Tibial artery (tissue), 4 donors: ENCODE data around the gene RADIL.

ENCODE experiments used
- DNase-seq, 2 donors: peaks; one replicate each; pipeline ENCODE4 v3.0.0-alpha.2; 2019
- H3K27ac ChIP-seq, 2 donors: fragments of 200-600 bp; sonication (generic) in 1 of 2; 1 replicate in 1 of 2; 2 replicates in 1 of 2; pipeline ENCODE4 v1.5.1; 2018 to 2019; ENCODE audit warnings: mild to moderate bottlenecking in 1 of 2
- H3K27me3 ChIP-seq, 2 donors: fragments of 200-600 bp; sonication (generic) in 1 of 2; one replicate each; pipeline versions ENCODE4 v1.5.1 to v1.6.0; 2016 to 2019
- H3K36me3 ChIP-seq, 3 donors: fragments of 200-600 bp; sonication (generic) in 2 of 3; one replicate each; pipeline ENCODE4 v1.5.1; 2016 to 2019; ENCODE audit warnings: mild to moderate bottlenecking in 2 of 3
- H3K4me1 ChIP-seq, 4 donors: fragments of 200-600 bp; sonication (generic) in 2 of 4; 1 replicate in 3 of 4; 2 replicates in 1 of 4; pipeline ENCODE4 v1.5.1; 2016 to 2019
- H3K4me3 ChIP-seq, 2 donors: fragments of 200-600 bp; sonication (generic) in 1 of 2; 1 replicate in 1 of 2; 2 replicates in 1 of 2; pipeline ENCODE4 v1.5.1; 2018 to 2019; ENCODE audit warnings: mild to moderate bottlenecking in 2 of 2
- H3K9me3 ChIP-seq, 3 donors: fragments of 200-600 bp; sonication (generic) in 1 of 3; one replicate each; pipeline ENCODE4 v1.5.1; 2016 to 2019
- CTCF ChIP-seq, 2 experiments: fragments of 200-600 bp in 1 of 2; fragments of 450-650 bp in 1 of 2; IDR thresholded peaks; one replicate each; pipeline ENCODE4 v1.5.1; 2017 to 2019; ENCODE audit warnings: antibody characterized with exemption in 2 of 2, mild to moderate bottlenecking in 1 of 2, moderate library complexity in 1 of 2
- intact Hi-C: fragments of 100-400 bp; cut with DNase I; formaldehyde crosslinking; loops from one replicate; pipeline ENCODE4 v1.15.0; 2023; ENCODE audit warnings: low total_unique reads

Gene RADIL

GRCh38 chr7:4771737-4772136, 111.8 kb downstream of the RADIL start:
- no peak for TF ChIP-seq CTCF (IDR thresholded peaks at IDR 0.05)
- no peak for DNase-seq
- no peaks in the 10 kb centered on the region for H3K9me3 ChIP-seq
- H3K27ac ChIP-seq, result peak overlapping the region in 1 of 2 donors; percentile 14
- intact Hi-C loops, result no loop called here
- no peaks in the 10 kb centered on the region for H3K27me3 ChIP-seq
- H3K4me1 ChIP-seq, result peaks cover 4 to 29% (median 18%) of the 10 kb centered on the region in 4 donors
- H3K36me3 ChIP-seq, result peaks cover 0 to 17% (median 6%) of the 10 kb centered on the region in 3 donors
- H3K4me3 ChIP-seq, result no peak overlapping the region

- Histone ChIP-seq H3K27me3 (no peaks in the 10 kb centered on the region), H3K27ac (no peak overlapping the region), H3K4me1 (peaks cover 4 to 23% (median 11%) of the 10 kb centered on the region in 4 donors), H3K9me3 (no peaks in the 10 kb centered on the region), H3K4me3 (no peak overlapping the region), H3K36me3 (peaks cover 0 to 23% (median 6%) of the 10 kb centered on the region in 3 donors)
- intact Hi-C loops, result no loop called here
- no peak for TF ChIP-seq CTCF (IDR thresholded peaks at IDR 0.05)
- DNase-seq, result no peak
These were observed 112.6 kb downstream of the RADIL start for GRCh38 chr7:4770886-4771285.

- Histone ChIP-seq H3K9me3 (no peaks in the 10 kb centered on the region), H3K36me3 (peaks cover under 1 to 34% (median 11%) of the 10 kb centered on the region in 3 donors), H3K27ac (peak overlapping the region in 1 of 2 donors; percentile 1), H3K4me1 (peaks cover 0 to 25% (median 10%) of the 10 kb centered on the region in 4 donors), H3K4me3 (no peak overlapping the region), H3K27me3 (no peaks in the 10 kb centered on the region)
- no peak for TF ChIP-seq CTCF (IDR thresholded peaks at IDR 0.05)
- intact Hi-C loops, result no loop called here
- no peak for DNase-seq
These were observed 113.8 kb downstream of the RADIL start for GRCh38 chr7:4769761-4770160.

- no peak for TF ChIP-seq CTCF (IDR thresholded peaks at IDR 0.05)
- peaks cover 0 to 16% (median 1%) of the 10 kb centered on the region in 4 donors for H3K4me1 ChIP-seq
- DNase-seq, result no peak
- intact Hi-C loops, result no loop called here
- no peaks in the 10 kb centered on the region for H3K27me3 ChIP-seq
- no peaks in the 10 kb centered on the region for H3K9me3 ChIP-seq
- peak overlapping the region in 1 of 2 donors; percentile 1 for H3K27ac ChIP-seq
- peaks cover 9 to 43% (median 20%) of the 10 kb centered on the region in 3 donors for H3K36me3 ChIP-seq
- no peak overlapping the region for H3K4me3 ChIP-seq
These were observed 114.6 kb downstream of the RADIL start for GRCh38 chr7:4768597-4769569.

- no peak for TF ChIP-seq CTCF (IDR thresholded peaks at IDR 0.05)
- H3K9me3 ChIP-seq, result no peaks in the 10 kb centered on the region
- no peak overlapping the region for H3K4me3 ChIP-seq
- intact Hi-C loops, result no loop called here
- H3K4me1 ChIP-seq, result peaks cover 0 to 16% (median 0%) of the 10 kb centered on the region in 4 donors
- peaks cover 29 to 63% (median 40%) of the 10 kb centered on the region in 3 donors for H3K36me3 ChIP-seq
- DNase-seq, result no peak
- H3K27me3 ChIP-seq, result no peaks in the 10 kb centered on the region
- H3K27ac ChIP-seq, result no peak overlapping the region
These were observed 116.6 kb downstream of the RADIL start for GRCh38 chr7:4766666-4767519.
